HPDE6-E6E7 (cell line): ENCODE measurements around the gene PTPRK.

Experiments
- DNase-seq: peaks from one replicate; pipeline ENCODE4 v3.0.0; 2011; ENCODE audit warnings: missing footprints; ENCODE audit errors: extremely low spot score

PTPRK gene

GRCh38 chr6:128516514-128516898 is 3.9 kb downstream of the PTPRK start:
- no peak for DNase-seq

DNA sequence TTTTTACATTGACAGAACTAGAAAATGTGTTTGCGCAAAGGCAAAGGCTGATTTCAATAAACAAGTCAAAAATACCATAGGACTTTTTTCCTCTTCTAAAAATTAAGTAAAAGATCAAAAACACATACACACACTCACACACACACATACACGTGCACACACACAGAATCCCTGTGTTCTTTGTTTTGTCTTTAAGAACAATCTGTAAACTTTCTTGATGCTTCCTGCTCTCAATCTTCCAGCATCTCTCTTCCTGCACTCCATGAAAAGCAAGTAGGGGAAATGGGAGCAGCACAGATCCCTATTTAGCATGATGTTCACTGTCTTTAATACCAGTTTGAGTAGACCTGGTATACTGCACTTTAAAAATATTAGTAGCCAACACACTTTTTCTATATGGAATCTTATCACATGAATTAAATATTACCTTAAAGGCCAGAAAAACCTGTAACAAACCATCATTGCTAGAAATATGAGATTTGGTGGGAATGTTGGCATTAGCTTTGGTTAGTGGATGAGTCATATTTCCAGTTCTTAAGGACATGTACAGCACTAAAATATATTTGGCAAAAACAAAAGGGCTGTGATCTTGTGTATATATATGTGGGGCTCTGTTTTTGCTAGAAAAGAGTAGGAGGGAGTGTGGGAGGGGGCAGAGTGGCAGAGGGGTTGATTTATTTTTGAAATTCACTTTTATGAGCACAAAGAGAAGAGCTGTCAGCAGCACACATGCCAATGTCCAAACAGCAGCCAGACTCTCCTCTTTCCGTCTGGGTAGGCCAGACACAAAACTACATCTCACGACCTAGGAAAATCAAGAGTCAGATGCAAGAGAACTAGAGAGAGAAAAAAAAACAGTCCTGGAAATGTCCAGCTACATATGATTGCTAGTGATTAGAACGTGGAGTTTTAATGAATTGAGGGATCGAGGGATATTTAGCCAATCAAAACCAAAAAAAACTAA is 4.6 kb downstream of the PTPRK start:
- DNase-seq, result no peak

GRCh38 chr6:128513878-128514277 is 6.5 kb downstream of the PTPRK start:
- DNase-seq, result no peak

DNA sequence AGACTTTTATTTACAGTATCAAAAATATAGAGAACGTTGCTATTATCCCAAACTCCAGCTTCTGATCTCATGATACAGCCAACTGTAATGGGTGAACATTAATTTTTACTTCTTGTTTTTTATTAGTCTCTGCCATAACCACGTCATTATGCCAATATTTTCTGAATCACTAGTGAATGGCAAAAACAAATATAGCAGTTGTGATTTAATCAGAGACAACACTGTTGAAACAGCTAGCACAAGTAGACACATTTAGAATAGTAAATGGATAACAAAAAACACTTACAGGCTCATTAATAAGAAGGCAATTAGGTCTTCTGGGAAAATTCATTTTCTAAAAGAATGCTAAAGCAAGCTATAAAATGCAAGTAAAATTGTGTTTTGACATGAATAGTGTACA is 8.1 kb downstream of the PTPRK start:
- DNase-seq, result no peak

GRCh38 chr6:128511506-128511905 is 8.9 kb downstream of the PTPRK start:
- peak; percentile 59 for DNase-seq

GRCh38 chr6:128509709-128510108 is 10.7 kb downstream of the PTPRK start:
- DNase-seq, result no peak

- DNase-seq, result peak; percentile 87
Observed at GRCh38 chr6:128508588-128509296, 11.7 kb downstream of the PTPRK start.

GRCh38 chr6:128507337-128508310 is 12.8 kb downstream of the PTPRK start:
- DNase-seq, result no peak

- no peak for DNase-seq
Observed at GRCh38 chr6:128505603-128506002, 14.8 kb downstream of the PTPRK start.

DNA sequence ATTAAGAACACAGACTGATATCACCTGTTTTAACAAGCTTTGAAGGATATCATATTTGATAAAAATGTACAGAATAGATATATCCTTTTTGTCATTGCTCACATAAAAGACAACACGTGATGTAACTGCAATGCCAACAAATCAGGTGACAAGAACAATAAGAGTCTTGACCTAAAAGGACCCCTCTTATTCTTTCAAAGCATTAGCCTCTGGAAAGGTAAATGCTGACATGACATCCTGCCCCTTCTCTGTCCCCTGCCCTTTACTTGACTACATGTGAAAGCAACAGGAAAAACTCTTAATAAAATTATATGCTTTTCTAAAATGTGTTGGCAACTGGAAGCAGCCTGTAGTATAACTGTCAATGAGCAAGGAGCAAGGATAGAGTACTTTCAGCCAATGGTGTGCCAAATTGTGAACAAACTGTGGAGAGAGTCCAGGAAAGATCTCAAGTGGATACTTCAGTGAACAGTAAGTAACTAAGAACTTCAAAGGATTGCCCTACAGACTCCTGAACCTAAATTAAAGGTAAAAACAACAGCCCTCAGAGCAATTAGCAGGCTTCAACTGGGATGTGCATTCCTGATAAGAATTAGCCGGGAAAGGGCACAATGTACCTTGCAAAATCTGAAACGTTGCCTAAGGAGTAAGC is 16.3 kb downstream of the PTPRK start:
- DNase-seq, result no peak

- DNase-seq, result no peak
Observed at GRCh38 chr6:128500749-128501600, 19.4 kb downstream of the PTPRK start.

- DNase-seq, result no peak
Observed at GRCh38 chr6:128500014-128500413, 20.4 kb downstream of the PTPRK start.

GRCh38 chr6:128499079-128499731 is 21.2 kb downstream of the PTPRK start:
- DNase-seq, result no peak

GRCh38 chr6:128498234-128498633 is 22.2 kb downstream of the PTPRK start:
- no peak for DNase-seq

GRCh38 chr6:128495536-128496333 is 24.7 kb downstream of the PTPRK start:
- no peak for DNase-seq

GRCh38 chr6:128494440-128494839 is 26.0 kb downstream of the PTPRK start:
- DNase-seq, result no peak

DNA sequence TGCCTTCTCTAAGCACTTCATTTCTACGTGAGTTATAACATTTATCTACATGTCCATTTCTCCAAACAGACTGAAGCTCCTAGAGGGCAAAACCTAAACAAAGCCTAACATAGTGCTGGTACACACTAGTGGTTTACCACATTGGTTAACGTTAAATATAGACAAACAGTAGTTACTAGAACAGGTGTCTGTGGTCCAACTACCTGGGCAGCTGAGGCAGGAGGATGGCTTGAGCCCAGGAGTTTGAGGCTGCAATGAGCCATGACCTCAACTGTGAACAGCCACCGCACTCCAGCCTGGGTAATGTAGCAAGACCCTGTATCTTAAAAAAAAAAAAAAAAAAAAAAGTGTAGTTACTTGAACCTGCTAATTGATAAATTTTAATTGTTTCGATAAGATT is 26.5 kb downstream of the PTPRK start:
- DNase-seq, result no peak

GRCh38 chr6:128492386-128492785 is 28.0 kb downstream of the PTPRK start:
- no peak for DNase-seq
